Left cardiac atrium (tissue), 4 donors: ENCODE data around the gene FANK1. TPM values are rescaled to one million over a fixed set of nuclear protein-coding genes. Genes with fewer than 3 reads are reported as not detected.

Source experiments
- ATAC-seq, 2 donors: fragments of 200-7000 bp; cut with Tn5 transposase; one replicate each; pipeline ENCODE4 v1.9.1; 2020; ENCODE audit warnings: mild to moderate bottlenecking in 2 of 2, moderate library complexity in 2 of 2
- DNase-seq: peaks from one replicate; pipeline ENCODE4 v3.0.0-alpha.2; 2020
- intact Hi-C, 2 donors: fragments of 100-400 bp; cut with DNase I; formaldehyde crosslinking; loops; one replicate each; pipeline versions ENCODE4 v1.14.1 to v1.15.1; 2022 to 2023
- total RNA-seq, 2 donors: library from RNA; stranded (reverse); fragmentation: NEBNext Ultra II Directional; extraction: Animal tissue kit (Norgen Biotek cat#: 25700); gene quantifications; one replicate each; pipeline ENCODE4 v1.2.1, GENCODE V29; 2021
- donor health status: DM: no; HTN: yes; CAD: no.
- donor health status: DM: no; HTN: yes; CAD: no; lungs with severe emphysema.
- donor health status: DM: yes; HTN: yes; CAD: no.
- donor health status: Dilated cardiomyopathy.

FANK1 gene
- total RNA-seq, 2 donors from 2014 or later: 0.81 to 0.88 TPM

DNA sequence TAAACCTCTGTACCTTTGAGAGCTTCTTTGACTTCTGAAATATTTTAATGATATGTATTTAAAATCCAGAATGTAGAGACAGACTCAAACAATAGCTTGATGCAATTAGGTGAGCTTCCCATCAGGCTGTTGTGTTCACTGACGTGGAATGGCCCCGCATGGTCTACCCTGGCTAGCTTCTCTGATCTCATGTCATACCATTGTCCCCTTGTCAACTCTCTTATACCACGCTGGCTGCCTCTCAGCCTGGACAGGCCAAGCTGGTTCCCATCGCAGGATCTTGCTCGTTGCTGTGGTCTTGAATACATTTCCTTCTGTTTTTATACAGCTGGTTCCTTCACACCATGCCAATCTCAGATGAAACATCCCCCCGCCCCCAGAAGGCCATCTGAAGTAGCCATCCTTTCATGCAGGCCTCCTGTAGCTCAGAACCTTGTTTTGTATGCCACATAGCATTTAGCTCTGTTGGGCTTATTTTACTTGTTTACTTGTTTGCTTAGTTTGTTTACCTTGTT is 84.2 kb downstream of the FANK1 start:
- ATAC-seq (no peak), DNase-seq (no peak)
- intact Hi-C loops: loop anchor here (5.0 to 10.0 kb wide), 6 partner anchors 404 to 1872 kb away; partner anchors contain the start of gene ADAM12 (in 2 of the 2)

DNA sequence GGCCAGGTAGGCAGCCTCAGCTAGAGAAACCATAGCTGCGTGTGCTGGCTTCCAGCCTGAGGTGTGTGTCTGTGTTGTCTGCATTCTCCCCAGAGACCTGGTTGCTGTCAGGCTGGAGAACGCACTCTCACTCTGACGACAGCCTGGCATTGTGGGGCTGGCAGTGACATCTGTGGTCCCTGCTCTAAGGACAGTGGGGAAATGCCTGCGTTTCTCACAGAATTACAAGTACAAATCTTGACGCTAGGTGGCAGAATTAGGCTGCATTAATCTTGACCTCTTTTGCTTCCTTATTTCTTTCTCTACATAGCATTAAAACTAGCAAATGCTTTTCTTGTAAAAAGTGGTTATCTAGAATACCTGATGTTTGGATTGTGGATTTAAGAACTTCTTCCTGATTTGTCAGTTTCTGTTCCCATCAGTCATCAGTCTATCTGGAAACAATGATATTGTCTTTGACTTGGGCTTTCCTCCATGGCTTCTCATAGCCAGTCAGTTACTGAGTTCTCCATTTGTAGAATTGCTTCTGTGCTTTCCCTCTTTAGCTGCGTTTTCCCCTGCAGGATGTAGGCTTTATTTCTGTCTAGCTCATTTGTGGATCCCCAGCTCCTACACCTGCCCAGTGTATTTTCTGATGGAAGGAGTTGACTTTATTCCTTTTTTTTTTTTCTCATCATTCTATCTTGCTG is 86.0 kb downstream of the FANK1 start:
- ATAC-seq: peak; percentile 55 to 73
- intact Hi-C loops: loop anchor here (5.0 to 10.0 kb wide), 6 partner anchors 402 to 1870 kb away; partner anchors contain the start of gene ADAM12 (in 2 of the 2)
- DNase-seq: no peak

DNA sequence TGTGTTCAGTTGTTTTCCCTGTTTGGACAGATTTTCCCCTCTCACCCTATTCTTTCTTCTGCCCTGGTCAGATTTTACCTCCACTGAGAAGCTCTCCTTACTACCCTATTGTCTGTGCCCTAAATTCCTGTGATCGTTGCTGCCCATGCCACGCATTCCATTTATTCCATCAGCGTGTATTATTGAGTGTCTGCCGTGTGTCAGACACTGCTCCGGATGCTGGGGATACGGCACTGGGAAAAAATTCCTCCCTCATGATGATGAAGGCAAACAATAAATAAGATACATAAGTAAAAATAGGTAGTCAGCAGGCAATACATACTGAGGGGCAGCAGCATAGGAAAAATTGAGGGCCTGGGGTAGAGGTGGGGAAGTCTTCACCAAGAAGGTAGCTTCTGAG is 86.8 kb downstream of the FANK1 start:
- intact Hi-C loops: loop anchor here (5.0 to 10.0 kb wide), 6 partner anchors 402 to 1869 kb away; partner anchors contain the start of gene ADAM12 (in 2 of the 2)
- ATAC-seq: no peak
- DNase-seq: no peak

DNA sequence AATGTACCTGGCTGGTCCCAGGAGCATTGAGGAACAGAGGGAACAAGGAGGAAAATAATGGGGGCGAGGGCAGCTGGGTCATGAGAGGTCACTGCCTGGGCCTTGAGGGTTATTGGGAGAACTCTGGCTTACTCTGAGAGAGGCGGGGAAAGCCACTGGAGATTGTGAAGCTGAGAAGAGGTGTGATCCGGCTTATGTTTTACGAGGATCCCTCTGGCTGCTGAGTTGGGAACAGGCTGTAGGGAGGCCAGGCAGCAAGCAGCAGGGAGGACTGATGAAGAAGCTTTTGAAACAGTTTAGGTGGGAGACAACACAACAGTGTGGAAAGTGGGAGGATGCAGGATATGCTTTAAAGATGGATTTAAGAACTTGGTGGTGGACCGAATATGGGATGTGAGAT is 87.3 kb downstream of the FANK1 start:
- ATAC-seq: no peak
- DNase-seq: no peak
- intact Hi-C loops: loop anchor here (5.0 to 10.0 kb wide), 6 partner anchors 401 to 1869 kb away; partner anchors contain the start of gene ADAM12 (in 2 of the 2)

DNA sequence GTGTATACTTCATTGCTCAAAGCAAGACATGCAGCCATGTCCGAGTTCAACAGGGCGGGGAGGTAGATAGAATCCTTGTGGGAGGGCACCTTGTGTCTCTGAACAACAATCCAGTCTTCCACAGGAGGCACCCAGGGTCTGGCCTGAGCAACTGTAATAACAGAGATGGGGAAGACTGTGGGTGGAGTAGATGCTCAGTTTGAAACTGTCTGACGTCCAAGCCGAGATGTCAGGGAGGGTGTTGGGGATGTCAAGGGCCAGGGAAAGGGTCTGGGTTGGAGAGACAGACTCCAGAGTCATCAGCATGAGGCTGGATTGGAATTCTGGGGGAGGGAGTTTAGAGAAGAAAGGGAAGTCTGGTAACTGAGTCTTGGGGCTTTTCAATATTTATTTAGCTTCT is 88.0 kb downstream of the FANK1 start:
- intact Hi-C loops: loop anchor here (5.0 to 10.0 kb wide), 6 partner anchors 400 to 1868 kb away; partner anchors contain the start of gene ADAM12 (in 2 of the 2)
- ATAC-seq (no peak), DNase-seq (no peak)

DNA sequence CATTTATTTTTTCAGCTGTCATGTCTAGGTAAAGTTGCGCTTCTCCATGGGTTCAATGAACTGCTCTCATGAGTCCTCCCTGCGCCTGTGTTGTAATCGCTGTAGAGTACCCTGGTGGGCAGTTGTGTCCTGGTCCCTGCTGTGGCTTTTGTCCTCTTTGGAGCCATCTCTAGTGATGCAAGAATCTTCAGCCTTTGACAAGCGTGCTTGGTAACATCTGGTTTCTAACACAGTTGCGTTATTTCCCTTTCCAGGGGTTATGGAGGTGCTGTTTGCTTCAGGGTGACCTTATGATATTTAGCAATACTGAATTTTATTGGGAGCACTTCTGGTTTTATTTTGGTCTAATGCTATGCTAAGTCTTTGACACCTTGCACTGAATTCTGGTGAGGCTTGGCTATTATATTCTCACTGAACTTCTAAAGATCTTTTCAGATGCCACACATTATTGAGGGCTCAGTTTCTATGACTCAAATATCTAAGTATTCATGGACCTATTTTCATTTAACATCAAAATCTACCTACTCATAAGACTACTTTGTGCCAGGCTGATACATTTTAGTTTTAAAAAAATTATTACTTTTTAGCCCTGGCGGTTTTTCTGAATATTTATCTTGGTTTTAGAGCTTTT is 88.6 kb downstream of the FANK1 start:
- DNase-seq (no peak), ATAC-seq (peak in 1 of 2 donors; percentile 29)
- intact Hi-C loops: loop anchor here (5.0 to 10.0 kb wide), 7 partner anchors 112 to 1867 kb away; partner anchors contain the start of gene ADAM12 (in 2 of the 2)

DNA sequence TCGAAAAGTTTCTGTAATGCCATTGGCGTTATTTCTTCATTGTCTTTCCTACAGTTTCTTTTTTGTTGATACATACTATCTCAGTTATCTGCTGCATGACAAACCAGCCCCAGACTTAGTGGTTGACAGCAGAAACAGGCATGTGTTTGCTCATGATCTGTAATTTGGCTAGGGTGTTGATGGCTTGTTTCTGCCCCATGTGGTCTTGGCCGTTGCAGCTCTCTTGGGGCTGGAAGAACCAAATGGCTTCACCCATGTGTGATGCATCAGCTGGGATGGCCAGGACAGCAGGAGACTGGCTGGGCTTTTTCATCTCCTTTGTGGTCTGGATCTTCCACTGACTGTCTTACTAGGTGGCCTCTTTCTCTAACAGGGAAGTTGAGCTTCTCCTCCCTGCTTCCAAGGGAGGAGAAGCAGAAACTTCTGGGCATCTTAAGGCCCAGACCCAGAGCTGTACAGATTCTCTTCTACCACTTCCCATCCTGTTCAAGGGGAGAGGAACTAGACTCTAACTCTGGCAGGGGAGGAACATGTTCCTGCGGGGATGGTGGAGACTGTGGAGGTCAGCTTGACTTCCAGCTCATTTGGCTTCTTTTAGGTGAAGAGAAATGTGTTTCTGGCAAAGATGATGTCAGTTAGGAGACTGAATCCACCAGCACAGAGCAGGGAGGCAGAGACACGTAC is 89.3 kb downstream of the FANK1 start:
- DNase-seq (no peak), ATAC-seq (no peak)
- intact Hi-C loops: loop anchor here (5.0 to 10.0 kb wide), 2 partner anchors 112 to 399 kb away; partner anchors contain the start of gene ADAM12 (in 1 of the 2)

DNA sequence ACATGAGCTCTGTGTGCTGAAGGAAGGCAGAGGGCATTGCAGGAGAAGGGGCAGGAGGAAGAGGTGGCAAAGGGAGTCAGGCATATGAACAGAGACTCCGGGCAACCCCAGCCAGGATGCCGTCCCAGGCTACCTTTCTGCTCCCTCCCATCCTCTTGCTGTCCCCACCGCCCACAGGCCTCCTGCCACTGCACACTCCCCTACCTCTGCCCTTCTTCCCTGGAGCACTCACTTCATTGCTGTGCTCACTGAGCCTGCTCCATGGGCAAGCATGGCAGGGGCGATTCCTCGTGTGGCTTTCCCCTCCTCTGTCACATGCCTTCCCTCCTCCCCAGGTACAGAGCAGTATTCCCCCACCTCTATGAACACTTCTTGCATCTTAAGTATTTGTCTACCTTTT is 93.4 kb downstream of the FANK1 start:
- ATAC-seq (no peak), DNase-seq (no peak)
- intact Hi-C loops: loop anchor here (5.0 to 10.0 kb wide), 2 partner anchors 108 to 395 kb away; partner anchors contain the start of gene ADAM12 (in 1 of the 2)

DNA sequence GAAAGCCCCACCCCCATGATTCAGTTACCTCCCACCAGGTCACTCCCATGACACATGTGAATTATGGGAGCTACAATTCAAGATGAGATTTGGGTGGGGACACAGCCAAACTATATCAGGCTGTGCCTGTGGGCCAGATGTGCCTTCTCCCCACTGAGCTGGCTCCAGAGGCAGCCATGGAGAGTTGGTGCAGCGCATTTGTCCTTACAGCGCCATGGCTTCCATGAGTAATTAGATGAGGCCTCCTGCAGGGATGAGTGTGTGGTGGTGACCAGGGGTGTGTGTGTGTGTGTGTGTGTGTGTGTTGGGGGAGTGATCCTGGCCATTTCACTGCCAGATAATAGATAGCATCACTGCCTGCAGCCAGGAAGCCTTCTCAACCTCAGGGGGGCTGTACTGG is 94.6 kb downstream of the FANK1 start:
- ATAC-seq: no peak
- intact Hi-C loops: no loop called here
- no peak for DNase-seq

DNA sequence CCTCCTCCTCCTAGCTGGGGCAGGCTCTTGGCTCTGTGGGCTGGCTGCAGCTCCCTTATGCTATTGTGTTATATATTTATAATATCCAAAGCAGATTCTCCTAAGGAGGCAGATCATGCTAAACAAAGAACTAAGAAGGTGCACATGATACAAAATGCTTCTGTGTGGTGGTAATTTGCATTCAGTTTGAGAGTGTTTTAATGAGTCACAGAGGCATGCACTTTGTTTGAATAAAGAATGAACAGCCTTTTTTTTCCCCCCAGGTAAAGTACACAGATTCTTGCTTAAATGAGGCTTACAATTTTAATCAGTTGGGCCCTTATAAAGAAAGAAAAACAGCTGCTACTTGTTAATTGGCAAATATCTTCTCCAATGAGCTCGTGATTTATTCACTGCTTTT is 95.0 kb downstream of the FANK1 start:
- ATAC-seq: no peak
- intact Hi-C loops: no loop called here
- no peak for DNase-seq

DNA sequence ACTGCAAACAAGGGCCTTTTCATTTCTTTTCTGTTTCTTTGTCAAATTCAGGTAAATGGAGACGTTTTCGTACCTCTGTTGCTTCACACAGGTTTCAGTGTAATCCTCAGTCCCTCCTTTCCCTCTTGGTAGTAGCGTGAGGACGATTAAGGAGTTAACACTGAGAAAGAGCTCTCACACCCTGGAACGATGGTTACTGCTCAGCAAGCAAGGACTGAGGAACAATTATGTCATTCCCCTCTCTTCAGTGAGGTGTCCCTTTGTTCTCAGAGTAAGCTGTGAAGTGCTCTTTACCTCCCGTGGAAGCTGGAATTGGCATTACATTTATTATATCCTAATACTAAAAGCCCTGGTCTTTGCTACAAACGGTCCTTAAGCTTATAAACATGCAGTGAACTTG is 95.9 kb downstream of the FANK1 start:
- no peak for ATAC-seq

DNA sequence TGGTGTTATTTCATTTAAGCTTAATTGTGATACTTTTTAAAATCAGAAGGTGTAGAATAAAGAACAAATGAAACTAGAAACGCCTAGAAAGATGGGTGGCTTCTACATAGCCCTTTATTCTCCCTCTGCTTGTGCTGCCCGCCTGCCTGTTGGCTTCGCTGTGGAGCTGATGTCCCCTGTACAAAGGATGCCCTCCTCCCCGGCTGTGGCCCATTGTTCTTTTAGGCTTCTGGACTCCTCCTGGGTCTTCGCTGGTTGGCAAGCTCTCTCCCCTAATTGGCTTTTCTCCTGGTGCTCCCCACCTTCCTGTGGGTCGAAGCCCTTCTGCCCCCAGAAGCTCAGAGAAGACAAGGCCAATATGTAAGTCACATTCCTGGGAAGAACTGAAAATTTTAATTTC is 98.2 kb downstream of the FANK1 start:
- ATAC-seq (no peak), DNase-seq (no peak)
- intact Hi-C loops: no loop called here

More for the DNA sequence above, 95.9 kb downstream of the FANK1 start:
- intact Hi-C loops: no loop called here
- no peak for DNase-seq

DNA sequence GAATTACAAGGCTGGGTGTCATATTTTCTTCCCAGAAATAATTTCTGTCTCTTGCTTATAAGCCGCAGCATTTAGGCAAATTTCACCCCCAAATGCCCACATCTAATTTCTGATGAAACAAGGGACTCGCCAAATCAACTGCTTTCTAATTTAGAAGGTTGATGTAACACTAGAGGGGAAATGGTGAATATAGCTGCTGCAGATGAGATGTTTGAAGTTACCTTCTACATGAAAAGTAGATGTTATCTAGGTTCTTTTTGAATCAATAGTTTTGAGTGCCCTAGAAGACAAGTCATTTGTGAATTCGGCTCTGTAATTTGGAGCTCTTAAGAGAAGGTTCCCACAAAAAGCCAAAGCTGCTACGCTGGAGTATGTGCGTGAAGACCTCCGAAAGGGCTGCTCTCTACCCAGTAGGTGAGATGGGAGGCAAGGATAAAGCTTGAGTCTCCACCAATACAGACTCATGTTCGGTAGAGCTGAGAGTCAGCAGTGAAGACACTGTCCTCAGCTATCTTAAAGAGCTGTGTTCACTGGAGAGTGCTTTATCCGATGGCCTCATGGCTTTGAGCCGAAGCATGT is 99.5 kb downstream of the FANK1 start:
- ATAC-seq: no peak
- intact Hi-C loops: no loop called here

DNA sequence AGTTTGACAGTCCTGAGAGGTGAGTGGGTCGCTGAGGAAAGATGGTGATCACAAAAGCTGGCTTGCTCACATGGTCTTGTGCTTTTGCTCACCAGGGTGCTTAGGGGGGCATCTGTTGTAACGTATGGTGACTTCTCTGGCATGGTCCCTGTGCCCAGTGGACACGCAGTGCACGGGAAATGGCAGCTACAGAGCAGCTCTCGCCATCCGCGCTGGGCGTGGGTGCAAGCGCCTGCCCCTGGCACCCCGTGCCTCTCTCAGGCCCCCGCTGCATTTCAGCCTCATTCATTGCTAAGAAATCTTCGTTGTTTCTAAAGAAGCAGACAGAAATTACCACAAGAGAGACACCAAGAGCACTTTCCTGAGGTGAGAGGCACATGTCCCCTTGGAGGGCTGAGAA is 101.2 kb downstream of the FANK1 start:
- DNase-seq (no peak), ATAC-seq (no peak)
- intact Hi-C loops: no loop called here

More for the DNA sequence above, 99.5 kb downstream of the FANK1 start:
- no peak for DNase-seq

DNA sequence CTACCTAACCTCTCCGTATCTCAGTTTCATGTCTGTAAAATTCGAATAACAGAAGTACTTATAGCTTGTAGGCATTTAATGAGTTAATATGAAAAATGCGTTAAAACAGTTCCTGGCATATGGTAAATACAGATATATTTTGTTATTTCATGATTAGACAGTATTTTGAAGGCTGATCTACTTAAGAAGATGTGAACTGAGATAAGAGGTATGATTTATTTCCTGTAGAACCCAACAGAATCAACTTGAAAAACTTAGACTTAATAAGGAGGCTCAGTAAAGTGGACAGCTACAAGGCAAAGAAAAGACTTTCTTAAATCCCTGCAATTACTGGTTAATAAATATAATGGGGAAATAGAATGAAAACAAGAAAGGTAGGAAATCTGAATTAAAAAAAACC is 103.3 kb downstream of the FANK1 start:
- no peak for DNase-seq
- intact Hi-C loops: no loop called here
- no peak for ATAC-seq

DNA sequence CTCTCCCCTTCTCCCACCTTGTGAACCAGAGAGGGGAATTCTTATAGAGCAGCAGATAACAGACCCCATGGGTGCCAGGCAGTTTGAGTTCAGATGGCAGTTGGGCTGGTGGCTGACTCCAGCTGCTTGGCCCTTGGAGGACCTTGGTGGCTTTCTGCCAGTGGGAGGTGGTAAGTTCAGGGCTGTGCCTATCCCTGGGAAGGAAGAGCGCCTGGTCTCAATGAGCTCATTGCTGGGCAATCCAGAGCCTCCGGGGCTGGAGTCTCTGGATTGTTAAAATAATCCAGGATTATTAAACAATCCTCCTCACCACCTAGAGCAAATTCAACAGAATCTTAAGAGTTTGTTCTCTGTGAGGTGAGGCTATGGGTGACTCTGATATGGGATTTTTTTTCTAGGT is 105.2 kb downstream of the FANK1 start:
- intact Hi-C loops: no loop called here
- DNase-seq (peak; percentile 56), ATAC-seq (peak in 1 of 2 donors; percentile 44)

DNA sequence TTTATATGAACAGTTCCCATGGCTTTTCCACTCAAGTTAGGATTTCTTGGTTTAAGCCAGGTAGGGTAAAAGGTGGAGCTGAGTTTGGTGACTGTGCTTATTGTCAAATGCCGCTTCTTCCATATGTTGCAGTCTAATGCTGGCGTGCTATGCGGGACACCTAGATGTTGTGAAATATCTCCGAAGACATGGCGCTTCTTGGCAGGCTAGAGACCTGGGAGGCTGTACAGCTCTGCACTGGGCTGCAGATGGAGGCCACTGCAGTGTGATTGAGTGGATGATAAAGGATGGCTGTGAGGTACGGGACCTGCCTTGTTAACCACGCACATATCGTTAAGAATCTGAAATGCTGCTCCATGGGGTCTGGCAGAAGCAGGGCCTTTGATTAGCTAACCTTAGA is 108.4 kb downstream of the FANK1 start:
- ATAC-seq: no peak
- intact Hi-C loops: no loop called here
- no peak for DNase-seq

DNA sequence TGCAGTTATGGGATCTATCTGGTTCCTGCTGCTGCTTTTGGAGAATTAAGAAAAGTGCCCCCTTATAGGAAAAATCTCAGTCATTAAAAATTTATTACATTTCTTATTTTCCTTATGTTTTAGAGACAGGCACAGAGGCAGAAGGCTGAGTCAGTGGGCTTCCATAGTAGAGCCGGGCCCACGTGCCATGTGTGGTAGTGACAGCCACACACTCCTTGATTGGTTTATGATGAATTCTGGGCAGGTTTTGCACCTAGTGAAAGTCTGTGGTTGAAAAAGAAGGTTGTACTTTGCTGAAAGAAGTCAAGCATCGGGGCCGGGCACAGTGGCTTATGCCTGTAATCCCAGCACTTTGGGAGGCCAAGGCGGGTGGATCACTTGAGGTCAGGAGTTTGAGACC is 109.9 kb downstream of the FANK1 start:
- no peak for DNase-seq
- intact Hi-C loops: no loop called here
- ATAC-seq: no peak

DNA sequence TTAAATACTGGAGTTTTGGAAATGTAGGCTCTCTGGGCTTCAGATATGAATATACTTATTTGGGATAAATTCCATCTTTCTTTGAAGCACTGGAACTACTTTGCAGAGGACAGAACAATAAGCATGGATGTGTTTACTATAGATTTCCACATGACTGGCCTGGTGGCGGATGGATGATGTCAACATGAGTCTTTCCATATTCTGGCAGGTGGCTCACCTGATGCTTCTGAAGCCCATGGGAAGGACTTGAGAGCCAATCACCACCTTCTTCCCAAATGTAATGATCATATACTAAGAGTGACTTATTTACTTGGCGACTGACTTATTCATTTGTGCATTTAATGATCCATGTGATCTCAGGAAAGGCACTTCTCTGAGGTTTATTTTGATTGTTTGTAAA is 110.5 kb downstream of the FANK1 start:
- DNase-seq (no peak), ATAC-seq (no peak)
- intact Hi-C loops: no loop called here
